Thyroid gland (tissue), 4 donors: ENCODE results near the gene TCP11L1. TPM values are rescaled to one million over a fixed set of nuclear protein-coding genes. Genes with fewer than 3 reads are reported as not detected.

Experiments
- DNase-seq, 2 donors: peaks; one replicate each; pipeline ENCODE4 v3.0.0-alpha.2; 2019
- H3K27ac ChIP-seq, 3 donors: fragments of 200-600 bp; sonication (generic); 1 replicate in 2 of 3; 2 replicates in 1 of 3; pipeline ENCODE4 v1.5.1; 2016 to 2019; ENCODE audit warnings: mild to moderate bottlenecking in 1 of 3, moderate library complexity in 1 of 3
- H3K27me3 ChIP-seq: fragments of 200-600 bp; sonication (generic); one replicate; pipeline ENCODE4 v1.5.1; 2019
- H3K36me3 ChIP-seq, 2 donors: fragments of 200-600 bp; sonication (generic); one replicate each; pipeline ENCODE4 v1.5.1; 2016 to 2019
- H3K4me1 ChIP-seq, 2 donors: fragments of 200-600 bp; sonication (generic); one replicate each; pipeline ENCODE4 v1.5.1; 2017 to 2019
- H3K4me3 ChIP-seq, 3 donors: fragments of 200-600 bp; sonication (generic); replicated peaks in 1 of 3; 1 replicate in 2 of 3; 2 replicates in 1 of 3; pipeline ENCODE4 v1.5.1; 2016; ENCODE audit warnings: mild to moderate bottlenecking in 1 of 3
- H3K9me3 ChIP-seq: fragments of 200-600 bp; sonication (generic); one replicate; pipeline ENCODE4 v1.5.1; 2017
- POLR2A ChIP-seq, 2 donors: fragments of 450-650 bp; IDR thresholded peaks; one replicate each; pipeline ENCODE4 v1.6.1; 2017; ENCODE audit warnings: antibody characterized with exemption in 2 of 2, mild to moderate bottlenecking in 2 of 2, moderate library complexity in 1 of 2
- WGBS, 2 donors: methylation state at CpG; one replicate each; pipeline ENCODE4 v1.1.5; 2017; 5-methylcytosine and 5-hydroxymethylcytosine counted together
- intact Hi-C: fragments of 100-400 bp; cut with DNase I; formaldehyde crosslinking; loops from one replicate; pipeline ENCODE4 v1.15.1; 2023
- total RNA-seq, 4 donors: library from RNA; depleted of rRNA; stranded (reverse); fragments of >200 nt; gene quantifications; one replicate each; pipeline ENCODE4 v1.2.3, GENCODE V29; 2016
- TF ChIP-seq, protein P1 (sequence below), 6 experiments: fragments of 200-600 bp in 3 of 6; fragments of 450-650 bp in 3 of 6; sonication (generic) in 3 of 6; IDR thresholded peaks; one replicate each; pipeline ENCODE4 v1.5.1; 2016 to 2019; ENCODE audit warnings: antibody characterized with exemption in 6 of 6, mild to moderate bottlenecking in 2 of 6, inconsistent platforms in 1 of 6, moderate library complexity in 1 of 6

Gene TCP11L1
- total RNA-seq = 10 to 100 TPM; 11.9 to 19.5 (median 17.2) TPM

GRCh38 chr11:33039274-33040032 is at the start of gene TCP11L1:
Gene TCP11L1, plus strand, starts transcription at chr11:33039572. Its CDS starts 4,202 bp downstream, at chr11:33043774.
- TF ChIP-seq, protein P1, sequence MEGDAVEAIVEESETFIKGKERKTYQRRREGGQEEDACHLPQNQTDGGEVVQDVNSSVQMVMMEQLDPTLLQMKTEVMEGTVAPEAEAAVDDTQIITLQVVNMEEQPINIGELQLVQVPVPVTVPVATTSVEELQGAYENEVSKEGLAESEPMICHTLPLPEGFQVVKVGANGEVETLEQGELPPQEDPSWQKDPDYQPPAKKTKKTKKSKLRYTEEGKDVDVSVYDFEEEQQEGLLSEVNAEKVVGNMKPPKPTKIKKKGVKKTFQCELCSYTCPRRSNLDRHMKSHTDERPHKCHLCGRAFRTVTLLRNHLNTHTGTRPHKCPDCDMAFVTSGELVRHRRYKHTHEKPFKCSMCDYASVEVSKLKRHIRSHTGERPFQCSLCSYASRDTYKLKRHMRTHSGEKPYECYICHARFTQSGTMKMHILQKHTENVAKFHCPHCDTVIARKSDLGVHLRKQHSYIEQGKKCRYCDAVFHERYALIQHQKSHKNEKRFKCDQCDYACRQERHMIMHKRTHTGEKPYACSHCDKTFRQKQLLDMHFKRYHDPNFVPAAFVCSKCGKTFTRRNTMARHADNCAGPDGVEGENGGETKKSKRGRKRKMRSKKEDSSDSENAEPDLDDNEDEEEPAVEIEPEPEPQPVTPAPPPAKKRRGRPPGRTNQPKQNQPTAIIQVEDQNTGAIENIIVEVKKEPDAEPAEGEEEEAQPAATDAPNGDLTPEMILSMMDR (IDR thresholded peaks at IDR 0.05) = peak in 1 of 6 experiments; percentile 3
- peak in 1 of 2 donors; percentile 60 for TF ChIP-seq POLR2A (IDR thresholded peaks at IDR 0.05)
- DNase-seq = peak; percentile 91
- Histone ChIP-seq H3K27ac (peak within 1 kb of the TSS; percentile 91 to 99 (median 98)), H3K36me3 (no peaks in the 10 kb centered on the region), H3K4me3 (peak within 1 kb of the TSS; percentile 27 to 92 (median 87)), H3K9me3 (no peaks in the 10 kb centered on the region), H3K27me3 (no peaks in the 10 kb centered on the region), H3K4me1 (peaks cover 0 to 7% of the 10 kb centered on the region in 2 donors)
- intact Hi-C loops = no loop called here
- 0% methylated on average over 7 to 14 of the region's 84 CpGs for WGBS, 2 donors

- H3K4me1 ChIP-seq = no peaks in the 10 kb centered on the region
- H3K27ac ChIP-seq = no peak overlapping the region
- intact Hi-C loops = no loop called here
- H3K36me3 ChIP-seq = no peaks in the 10 kb centered on the region
- DNase-seq = no peak
- H3K9me3 ChIP-seq = no peaks in the 10 kb centered on the region
- 0 to 91% methylated on average over 1 of the region's 1 CpG for WGBS, 2 donors
- no peak overlapping the region for H3K4me3 ChIP-seq
- no peaks in the 10 kb centered on the region for H3K27me3 ChIP-seq
- no peak for TF ChIP-seq POLR2A (IDR thresholded peaks at IDR 0.05)
- TF ChIP-seq, protein P1 (IDR thresholded peaks at IDR 0.05) = no peak
These were observed 48.9 kb upstream of the TCP11L1 start for GRCh38 chr11:32990481-32990880.

GRCh38 chr11:32991427-32991826 is 47.9 kb upstream of the TCP11L1 start:
- no peaks in the 10 kb centered on the region for H3K36me3 ChIP-seq
- no peak for TF ChIP-seq POLR2A (IDR thresholded peaks at IDR 0.05)
- TF ChIP-seq, protein P1 (IDR thresholded peaks at IDR 0.05) = no peak
- H3K9me3 ChIP-seq = no peaks in the 10 kb centered on the region
- H3K4me3 ChIP-seq = no peak overlapping the region
- intact Hi-C loops = no loop called here
- no peaks in the 10 kb centered on the region for H3K27me3 ChIP-seq
- no peaks in the 10 kb centered on the region for H3K4me1 ChIP-seq
- no peak overlapping the region for H3K27ac ChIP-seq
- 93 to 99% methylated on average over 3 of the region's 3 CpGs for WGBS, 2 donors
- DNase-seq = no peak

GRCh38 chr11:32991898-32992297 is 47.5 kb upstream of the TCP11L1 start:
- H3K9me3 ChIP-seq = no peaks in the 10 kb centered on the region
- intact Hi-C loops = no loop called here
- TF ChIP-seq, protein P1 (IDR thresholded peaks at IDR 0.05) = no peak
- TF ChIP-seq POLR2A (IDR thresholded peaks at IDR 0.05) = no peak

GRCh38 chr11:33000181-33000580 is 39.2 kb upstream of the TCP11L1 start:
- Histone ChIP-seq H3K36me3 (no peaks in the 10 kb centered on the region), H3K27ac (no peak overlapping the region), H3K27me3 (no peaks in the 10 kb centered on the region), H3K9me3 (no peaks in the 10 kb centered on the region), H3K4me1 (no peaks in the 10 kb centered on the region), H3K4me3 (no peak overlapping the region)
- DNase-seq = no peak
- no peak for TF ChIP-seq POLR2A (IDR thresholded peaks at IDR 0.05)
- TF ChIP-seq, protein P1 (IDR thresholded peaks at IDR 0.05) = no peak
- intact Hi-C loops = no loop called here

More at GRCh38 chr11:32991898-32992297, 47.5 kb upstream of the TCP11L1 start:
- Histone ChIP-seq H3K36me3 (no peaks in the 10 kb centered on the region), H3K4me3 (no peak overlapping the region), H3K27ac (no peak overlapping the region), H3K27me3 (no peaks in the 10 kb centered on the region), H3K4me1 (no peaks in the 10 kb centered on the region)
- DNase-seq = no peak
